Thyroid gland (tissue), 4 donors: ENCODE data around the gene NCBP1. TPM values are rescaled to one million over a fixed set of nuclear protein-coding genes. Genes with fewer than 3 reads are reported as not detected.
"Not testable (repeated sequence)": the region's sequence is repeated elsewhere in the genome, so short reads cannot be mapped to it uniquely, and the experiment has no call there.

ENCODE experiments used
- DNase-seq, 2 donors: peaks; one replicate each; pipeline ENCODE4 v3.0.0-alpha.2; 2019
- H3K27ac ChIP-seq, 3 donors: fragments of 200-600 bp; sonication (generic); 1 replicate in 2 of 3; 2 replicates in 1 of 3; pipeline ENCODE4 v1.5.1; 2016 to 2019; ENCODE audit warnings: mild to moderate bottlenecking in 1 of 3, moderate library complexity in 1 of 3
- H3K27me3 ChIP-seq: fragments of 200-600 bp; sonication (generic); one replicate; pipeline ENCODE4 v1.5.1; 2019
- H3K36me3 ChIP-seq, 2 donors: fragments of 200-600 bp; sonication (generic); one replicate each; pipeline ENCODE4 v1.5.1; 2016 to 2019
- H3K4me1 ChIP-seq, 2 donors: fragments of 200-600 bp; sonication (generic); one replicate each; pipeline ENCODE4 v1.5.1; 2017 to 2019
- H3K4me3 ChIP-seq, 3 donors: fragments of 200-600 bp; sonication (generic); replicated peaks in 1 of 3; 1 replicate in 2 of 3; 2 replicates in 1 of 3; pipeline ENCODE4 v1.5.1; 2016; ENCODE audit warnings: mild to moderate bottlenecking in 1 of 3
- H3K9me3 ChIP-seq: fragments of 200-600 bp; sonication (generic); one replicate; pipeline ENCODE4 v1.5.1; 2017
- CTCF ChIP-seq, 6 experiments: fragments of 200-600 bp in 3 of 6; fragments of 450-650 bp in 3 of 6; sonication (generic) in 3 of 6; IDR thresholded peaks; one replicate each; pipeline ENCODE4 v1.5.1; 2016 to 2019; ENCODE audit warnings: antibody characterized with exemption in 6 of 6, mild to moderate bottlenecking in 2 of 6, inconsistent platforms in 1 of 6, moderate library complexity in 1 of 6
- POLR2A ChIP-seq, 2 donors: fragments of 450-650 bp; IDR thresholded peaks; one replicate each; pipeline ENCODE4 v1.6.1; 2017; ENCODE audit warnings: antibody characterized with exemption in 2 of 2, mild to moderate bottlenecking in 2 of 2, moderate library complexity in 1 of 2
- WGBS, 2 donors: methylation state at CpG; one replicate each; pipeline ENCODE4 v1.1.5; 2017; 5-methylcytosine and 5-hydroxymethylcytosine counted together
- intact Hi-C: fragments of 100-400 bp; cut with DNase I; formaldehyde crosslinking; loops from one replicate; pipeline ENCODE4 v1.15.1; 2023
- total RNA-seq, 4 donors: library from RNA; depleted of rRNA; stranded (reverse); fragments of >200 nt; gene quantifications; one replicate each; pipeline ENCODE4 v1.2.3, GENCODE V29; 2016

NCBP1 gene
- total RNA-seq, 4 donors from 2014 or later, result 25.7 to 40.4 (median 28.8) TPM

- no peak for TF ChIP-seq CTCF (IDR thresholded peaks at IDR 0.05)
- TF ChIP-seq POLR2A (IDR thresholded peaks at IDR 0.05), result no peak
- 91 to 93% methylated on average over 15 to 17 of the region's 17 CpGs for WGBS, 2 donors
- peaks cover 45 to 50% of the 10 kb centered on the region in 2 donors for H3K36me3 ChIP-seq
- no peak for DNase-seq
- no peaks in the 10 kb centered on the region for H3K4me1 ChIP-seq
- H3K4me3 ChIP-seq, result no peak overlapping the region
- no peak overlapping the region for H3K27ac ChIP-seq
- H3K9me3 ChIP-seq, result no peaks in the 10 kb centered on the region
- H3K27me3 ChIP-seq, result no peaks in the 10 kb centered on the region
- intact Hi-C loops, result no loop called here
These were observed 28.5 kb upstream of the NCBP1 start for GRCh38 chr9:97604901-97605645.

- H3K36me3 ChIP-seq, result peaks cover 11% of the 10 kb centered on the region in 2 donors
- TF ChIP-seq CTCF (IDR thresholded peaks at IDR 0.05), result peak; percentile 40 to 97 (median 84)
- TF ChIP-seq POLR2A (IDR thresholded peaks at IDR 0.05), result no peak
- H3K4me1 ChIP-seq, result peaks cover 0 to 6% of the 10 kb centered on the region in 2 donors
- H3K4me3 ChIP-seq, result no peak overlapping the region
- H3K27me3 ChIP-seq, result no peaks in the 10 kb centered on the region
- intact Hi-C loops, result loop anchor here (2.0 kb wide), 1 partner anchor 147 kb away; no protein-coding TSS in a partner anchor
- no peaks in the 10 kb centered on the region for H3K9me3 ChIP-seq
- H3K27ac ChIP-seq, result peak overlapping the region in 1 of 3 donors; percentile 35
- peak; percentile 77 to 78 for DNase-seq
These were observed 18.1 kb upstream of the NCBP1 start for GRCh38 chr9:97615439-97616072.

GRCh38 chr9:97617939-97618416, 15.6 kb upstream of the NCBP1 start:
- intact Hi-C loops, result no loop called here
- WGBS, 2 donors, result 90 to 94% methylated on average over 1 of the region's 1 CpG
- DNase-seq, result no peak
- Histone ChIP-seq H3K27ac (no peak overlapping the region), H3K36me3 (peaks cover 4 to 10% of the 10 kb centered on the region in 2 donors), H3K9me3 (no peaks in the 10 kb centered on the region), H3K4me3 (no peak overlapping the region), H3K4me1 (peaks cover 0 to 6% of the 10 kb centered on the region in 2 donors), H3K27me3 (no peaks in the 10 kb centered on the region)
- TF ChIP-seq CTCF (IDR thresholded peaks at IDR 0.05) (no peak), POLR2A (IDR thresholded peaks at IDR 0.05) (no peak)

- H3K4me1 ChIP-seq, H3K4me3 ChIP-seq, H3K36me3 ChIP-seq, intact Hi-C loops, H3K9me3 ChIP-seq, DNase-seq, H3K27ac ChIP-seq, H3K27me3 ChIP-seq: not testable (repeated sequence)
- WGBS, 2 donors, result 92 to 98% methylated on average over 2 of the region's 2 CpGs
These were observed 13.6 kb upstream of the NCBP1 start for GRCh38 chr9:97620063-97620462.

- H3K27ac ChIP-seq, H3K4me1 ChIP-seq, H3K36me3 ChIP-seq, H3K27me3 ChIP-seq, DNase-seq, H3K9me3 ChIP-seq, H3K4me3 ChIP-seq, intact Hi-C loops: not testable (repeated sequence)
- WGBS, 2 donors, result 93 to 97% methylated on average over 5 of the region's 5 CpGs
These were observed 11.1 kb upstream of the NCBP1 start for GRCh38 chr9:97622483-97622882.

- TF ChIP-seq POLR2A (IDR thresholded peaks at IDR 0.05), result no peak
- TF ChIP-seq CTCF (IDR thresholded peaks at IDR 0.05), result no peak
- DNase-seq, result no peak
- Histone ChIP-seq H3K4me3 (no peak overlapping the region), H3K9me3 (no peaks in the 10 kb centered on the region), H3K27ac (no peak overlapping the region), H3K27me3 (no peaks in the 10 kb centered on the region), H3K36me3 (peaks cover 7 to 10% of the 10 kb centered on the region in 2 donors), H3K4me1 (peaks cover 0 to 4% of the 10 kb centered on the region in 2 donors)
- intact Hi-C loops, result no loop called here
- WGBS, 2 donors, result 100% methylated on average over 1 of the region's 1 CpG
These were observed 9.7 kb upstream of the NCBP1 start for GRCh38 chr9:97623946-97624345.
